ENCODE data around the gene CIDEC.
"Not testable (repeated sequence)": the region's sequence is repeated elsewhere in the genome, so short reads cannot be mapped to it uniquely, and the experiment has no call there.

CIDEC gene

DNA sequence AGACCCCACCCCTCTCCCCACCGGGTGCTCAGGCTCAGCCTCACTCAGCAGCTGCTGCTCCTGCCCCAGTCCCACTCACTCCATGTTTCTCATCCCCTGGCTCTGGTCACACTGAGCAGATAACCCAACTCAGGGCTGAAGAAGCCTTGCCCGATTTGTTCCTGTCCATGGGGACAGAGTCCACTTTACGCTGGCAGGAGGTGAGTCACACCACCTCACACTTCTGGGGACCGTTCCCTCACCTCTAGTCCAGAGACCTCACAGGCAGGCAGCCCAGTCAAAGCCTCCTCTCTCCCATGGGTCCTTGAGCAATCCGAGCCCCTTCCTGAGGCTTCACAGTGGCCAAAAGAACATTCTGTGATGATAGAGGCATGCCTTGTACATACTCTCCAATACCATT lies 1.4 kb downstream of the CIDEC start:
- no peak for DNase-seq (ENCODE audit: low read depth in 2 of 3, low spot score in 2 of 3)

DNA sequence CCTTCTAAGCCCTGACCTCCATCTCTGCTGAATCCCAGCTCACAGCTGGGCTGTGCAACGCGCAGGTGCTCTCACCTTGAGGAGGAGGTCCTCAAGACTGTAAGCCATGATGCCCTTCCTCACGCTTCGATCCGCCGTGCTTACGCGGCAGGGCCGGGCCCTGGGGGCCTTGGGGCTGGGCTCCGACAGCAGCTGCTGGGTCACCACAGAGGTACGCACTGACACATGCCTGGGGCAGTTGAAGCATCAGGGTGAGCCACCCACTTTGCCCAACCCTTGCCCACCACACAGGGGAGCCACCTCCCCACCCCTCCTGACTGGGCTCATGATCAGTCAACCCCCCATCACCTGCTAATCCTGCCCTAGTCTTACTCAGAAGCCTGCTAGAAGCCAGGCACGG lies 3.1 kb downstream of the CIDEC start:
- no peak for DNase-seq (ENCODE audit: low read depth in 2 of 3, low spot score in 2 of 3)

DNA sequence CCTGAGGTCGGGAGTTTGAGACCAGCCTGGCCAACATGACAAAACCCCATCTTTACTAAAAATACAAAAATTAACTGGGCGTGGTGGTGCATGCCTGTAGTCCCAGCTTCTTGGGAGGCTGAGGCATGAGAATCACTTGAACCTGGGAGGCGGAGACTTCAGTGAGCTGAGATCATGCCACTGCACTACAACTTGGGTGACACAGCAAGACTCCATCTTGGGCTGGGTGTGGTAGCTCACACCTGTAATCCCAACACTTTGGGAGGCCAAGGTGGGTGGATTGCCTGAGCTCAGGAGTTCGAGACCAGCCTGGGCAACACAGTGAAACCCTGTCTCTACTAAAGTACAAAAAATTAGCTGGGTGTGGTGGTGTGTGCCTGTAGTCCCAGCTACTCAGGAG lies 3.8 kb downstream of the CIDEC start:
- DNase-seq (ENCODE audit: low read depth in 2 of 3, low spot score in 2 of 3), result not testable (repeated sequence)

DNA sequence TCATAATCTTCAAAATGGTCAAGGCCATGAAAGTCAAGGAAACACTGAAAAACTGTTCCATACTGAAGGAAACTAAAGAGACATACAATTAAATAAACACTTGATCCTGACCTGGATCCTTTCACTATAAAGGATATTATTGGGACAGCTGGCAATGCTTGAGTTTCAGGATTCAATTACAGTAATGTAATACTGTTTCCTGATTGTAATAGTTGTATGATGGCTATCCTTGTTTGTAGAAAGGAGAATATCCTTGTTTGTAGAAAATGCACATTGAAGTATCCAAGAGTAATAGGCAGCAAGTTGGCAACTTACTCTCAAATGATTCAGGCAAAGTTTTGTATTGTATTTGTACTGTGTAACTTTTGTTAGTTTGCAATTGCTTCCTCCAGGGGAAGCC lies 4.6 kb downstream of the CIDEC start:
- no peak for DNase-seq (ENCODE audit: low read depth in 2 of 3, low spot score in 2 of 3)

DNA sequence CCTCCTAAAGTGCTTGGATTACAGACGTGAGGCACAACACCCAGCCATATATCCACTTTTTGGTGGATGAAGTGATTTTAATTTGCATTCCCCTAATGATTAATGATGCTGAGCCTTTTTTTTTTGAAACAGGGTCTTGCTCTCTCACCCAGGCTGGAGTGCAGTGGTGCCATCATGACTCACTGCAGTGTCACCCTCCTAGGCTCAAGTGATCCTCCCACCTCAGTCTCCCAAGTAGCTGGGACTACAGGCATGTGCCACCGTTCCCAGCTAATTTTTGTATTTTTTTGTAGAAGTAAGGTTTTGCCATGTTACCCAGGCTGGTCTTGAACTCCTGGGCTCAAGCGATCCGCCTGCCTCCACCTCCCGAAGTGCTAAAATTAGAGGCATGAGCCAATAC lies 8.0 kb downstream of the CIDEC start:
- DNase-seq (ENCODE audit: low read depth in 2 of 3, low spot score in 2 of 3), result not testable (repeated sequence)

DNA sequence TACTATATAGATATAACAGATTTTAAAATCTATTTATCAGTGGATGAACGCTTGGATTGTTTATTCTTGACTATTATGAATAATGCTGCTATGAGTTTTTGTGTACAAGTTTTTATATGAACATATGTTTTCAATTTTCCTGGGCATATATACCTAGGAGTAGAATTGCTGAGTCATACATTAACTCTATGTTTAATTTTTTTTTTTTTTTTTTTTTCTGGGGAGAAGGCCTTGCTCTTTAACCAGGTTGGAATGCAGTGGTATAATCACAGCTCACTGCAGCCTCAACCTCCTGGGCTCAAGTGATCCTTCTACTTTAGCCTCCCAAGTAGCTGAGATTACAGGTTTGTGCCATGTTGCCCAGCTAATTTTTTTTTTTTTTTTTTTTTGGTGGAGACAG lies 9.1 kb downstream of the CIDEC start:
- DNase-seq (ENCODE audit: low read depth in 2 of 3, low spot score in 2 of 3), result no peak

DNA sequence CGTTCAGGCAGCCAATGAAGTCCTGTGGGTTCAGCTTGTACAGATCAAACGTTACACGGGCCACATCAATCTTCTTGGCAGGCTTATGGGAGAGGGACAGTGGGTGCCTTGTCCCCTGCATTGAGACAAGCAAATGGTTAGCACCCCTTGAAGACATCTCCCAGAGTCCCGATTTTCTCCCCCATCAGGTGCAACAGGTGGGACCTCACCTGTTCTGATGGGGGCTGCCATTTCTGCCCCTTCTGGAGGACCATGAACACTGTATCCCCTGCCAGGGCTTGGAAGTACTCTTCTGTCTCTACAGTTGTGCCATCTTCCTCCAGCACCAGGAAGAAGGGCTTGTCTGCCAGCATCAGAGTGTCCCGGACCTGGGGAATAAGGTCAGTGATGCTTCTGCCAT lies 10.1 kb downstream of the CIDEC start:
- DNase-seq (ENCODE audit: low read depth in 2 of 3, low spot score in 2 of 3), result no peak

DNA sequence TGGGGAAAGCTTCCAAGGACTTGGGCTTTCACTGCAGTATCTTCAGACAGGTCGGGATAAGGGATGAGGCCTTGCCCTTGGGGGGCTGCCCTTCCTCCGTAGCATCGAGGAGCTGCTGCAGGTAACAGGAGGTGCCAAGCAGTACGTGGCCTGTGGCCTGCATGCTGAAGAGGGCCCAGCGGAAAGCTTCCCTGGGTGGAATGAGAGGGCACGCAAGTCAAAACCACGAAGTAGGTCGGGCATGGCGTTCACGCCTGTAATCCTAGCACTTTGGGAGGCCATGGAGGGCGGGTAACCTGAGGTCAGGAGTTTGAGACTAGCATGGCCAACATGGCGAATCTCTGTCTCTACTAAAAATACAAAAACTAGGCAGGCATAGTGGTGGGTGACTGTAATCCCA lies 12.9 kb downstream of the CIDEC start:
- no peak for DNase-seq (ENCODE audit: low read depth in 2 of 3, low spot score in 2 of 3)

DNA sequence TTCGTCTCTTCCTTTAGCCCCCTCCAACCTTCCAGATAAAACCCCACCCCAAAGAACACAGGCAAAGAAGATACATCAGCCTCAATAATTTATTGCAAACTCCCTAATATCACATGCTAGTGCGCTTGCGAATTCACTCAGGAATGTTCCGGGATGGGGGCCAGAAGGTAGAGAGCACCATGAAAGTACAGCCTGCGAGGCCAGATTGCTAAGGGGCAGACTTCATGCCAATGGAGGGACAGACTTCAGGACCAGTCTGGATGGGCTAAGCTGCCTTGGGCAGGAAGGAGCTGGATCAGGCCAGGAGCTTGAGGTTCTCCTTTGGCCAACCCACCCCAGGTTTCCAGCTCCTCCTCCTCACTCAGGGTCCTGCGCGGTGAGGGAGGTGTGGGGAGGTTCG lies 13.4 kb downstream of the CIDEC start:
- no peak for DNase-seq (ENCODE audit: low read depth in 2 of 3, low spot score in 2 of 3)

DNA sequence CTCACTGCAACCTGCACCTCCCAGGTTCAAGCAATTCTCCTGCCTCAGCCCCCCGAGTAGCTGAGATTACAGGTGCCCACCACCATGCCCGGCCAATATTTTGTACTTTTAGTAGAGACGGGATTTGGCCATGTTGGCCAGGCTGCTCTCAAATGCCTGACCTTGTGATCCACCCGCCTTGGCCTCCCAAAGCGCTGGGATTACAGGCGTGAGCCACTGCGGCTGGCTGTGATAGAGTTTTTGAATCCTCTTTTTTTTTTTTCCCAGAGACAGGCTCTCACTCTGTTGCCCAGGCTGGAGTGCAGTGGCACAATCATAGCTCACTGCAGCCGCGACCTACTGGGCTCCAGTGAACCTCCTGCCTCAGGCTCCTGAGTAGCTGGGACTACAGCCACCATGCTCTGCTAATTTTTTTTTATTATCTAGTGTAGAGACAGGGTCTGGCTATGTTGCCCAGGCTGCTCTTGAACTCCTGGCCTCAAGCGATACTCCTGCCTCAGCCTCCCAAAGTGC lies 14.9 kb downstream of the CIDEC start:
- DNase-seq (ENCODE audit: low read depth in 2 of 3, low spot score in 2 of 3), result not testable (repeated sequence)

DNA sequence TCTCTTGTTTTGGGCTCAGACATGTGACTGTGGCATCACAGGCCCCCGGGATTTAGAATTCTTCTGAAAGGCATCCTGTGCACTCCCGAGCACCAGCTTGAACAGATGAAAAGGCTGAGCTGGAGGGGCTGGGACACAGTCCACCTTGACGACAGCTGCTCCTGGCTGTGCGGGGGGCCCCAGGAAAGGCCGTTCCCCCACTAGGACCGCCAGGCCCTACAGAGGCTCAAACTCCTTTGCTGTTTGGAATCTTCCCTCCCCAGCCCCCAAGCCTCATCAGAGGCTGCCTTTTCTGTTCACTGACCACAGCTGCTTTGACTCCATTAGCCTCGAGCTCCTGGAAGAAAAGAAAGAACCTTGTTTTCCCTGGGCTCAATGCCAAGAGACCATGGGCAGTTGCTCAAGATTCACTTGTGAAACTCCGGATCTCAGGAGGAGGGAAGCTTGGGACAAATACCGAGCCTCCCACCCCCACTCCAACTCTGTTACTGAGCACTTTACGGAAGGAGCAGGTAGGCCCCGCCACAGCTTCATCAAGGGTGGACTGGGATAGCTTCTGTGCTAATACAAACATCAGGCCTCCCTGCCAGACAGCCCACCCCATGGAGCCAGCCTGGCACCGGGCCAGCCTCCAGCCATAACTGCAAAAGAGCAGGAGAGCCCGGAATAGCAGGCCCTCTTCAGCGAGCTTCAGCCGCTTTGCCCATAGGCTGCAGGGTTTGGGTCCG lies 15.7 kb downstream of the CIDEC start:
- no peak for DNase-seq (ENCODE audit: low read depth in 2 of 3, low spot score in 2 of 3)

DNA sequence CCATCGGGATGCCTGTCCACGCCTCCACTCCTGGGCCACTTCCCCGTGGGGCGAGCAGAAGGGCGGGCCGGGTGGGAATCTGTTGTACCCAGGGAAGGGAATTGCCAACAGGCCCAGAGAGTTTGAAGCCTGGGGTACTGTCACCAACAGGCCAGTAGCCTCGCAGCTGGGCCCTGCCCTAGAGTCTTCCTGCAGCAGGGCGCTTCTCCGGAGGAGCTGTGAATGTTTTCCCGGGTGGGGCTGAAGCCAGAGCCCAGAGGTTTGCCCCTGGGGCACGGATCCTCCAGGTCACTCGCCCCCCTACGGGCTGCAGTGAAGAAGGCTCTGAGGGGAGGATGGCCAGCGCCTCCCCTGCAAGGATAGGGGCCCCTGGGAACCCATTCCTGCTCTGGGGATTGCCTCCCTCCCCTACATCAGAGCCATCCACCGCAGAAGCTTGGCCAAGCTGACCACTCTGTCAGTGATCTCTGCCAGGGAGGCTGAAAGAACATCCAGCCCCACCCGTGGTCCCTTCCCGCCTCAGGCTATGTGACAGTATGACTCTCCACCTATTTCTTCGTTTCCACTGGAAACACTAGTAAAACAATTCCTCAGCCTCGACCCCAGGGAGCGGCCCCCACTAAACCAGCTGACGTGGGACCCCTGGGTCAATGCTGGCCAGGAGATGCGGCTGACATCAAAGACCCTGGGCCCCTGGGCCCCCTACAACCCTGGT lies 16.8 kb downstream of the CIDEC start:
- no peak for DNase-seq (ENCODE audit: low read depth in 2 of 3, low spot score in 2 of 3)

DNA sequence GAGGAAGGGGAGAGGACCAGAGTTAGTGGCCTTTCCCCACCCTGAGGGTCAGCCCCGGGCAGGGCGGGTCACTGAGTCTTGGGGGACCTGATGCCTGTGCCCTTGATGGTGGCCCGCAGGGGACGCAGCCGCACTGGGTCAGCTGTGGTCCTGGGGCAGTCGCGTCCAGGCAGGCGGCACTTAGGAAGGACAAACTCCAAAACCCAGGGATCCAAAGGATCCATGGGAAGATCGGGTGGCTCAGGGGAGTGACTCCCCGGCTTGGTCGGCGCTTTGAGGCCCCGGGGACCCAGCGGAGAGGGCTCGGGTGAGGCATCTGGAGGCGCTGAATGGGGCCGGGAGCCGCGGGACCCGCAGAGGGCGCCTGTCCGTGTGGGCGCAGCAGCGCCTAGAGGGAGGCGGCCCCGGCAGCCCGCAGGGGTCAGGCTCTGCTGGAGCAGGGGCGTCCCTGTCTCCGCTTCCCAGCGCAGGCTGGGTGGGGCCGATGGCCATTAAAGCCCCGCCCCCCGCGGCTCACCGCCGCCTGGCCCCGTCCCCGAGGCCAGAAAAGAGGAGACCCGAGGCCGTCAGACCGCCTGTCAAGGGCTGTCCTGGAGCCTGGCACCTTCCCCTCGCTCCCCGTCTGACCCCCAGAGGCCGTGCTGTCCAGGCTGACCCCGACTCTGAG lies 17.5 kb downstream of the CIDEC start:
- no peak for DNase-seq (ENCODE audit: low read depth in 2 of 3, low spot score in 2 of 3)

DNA sequence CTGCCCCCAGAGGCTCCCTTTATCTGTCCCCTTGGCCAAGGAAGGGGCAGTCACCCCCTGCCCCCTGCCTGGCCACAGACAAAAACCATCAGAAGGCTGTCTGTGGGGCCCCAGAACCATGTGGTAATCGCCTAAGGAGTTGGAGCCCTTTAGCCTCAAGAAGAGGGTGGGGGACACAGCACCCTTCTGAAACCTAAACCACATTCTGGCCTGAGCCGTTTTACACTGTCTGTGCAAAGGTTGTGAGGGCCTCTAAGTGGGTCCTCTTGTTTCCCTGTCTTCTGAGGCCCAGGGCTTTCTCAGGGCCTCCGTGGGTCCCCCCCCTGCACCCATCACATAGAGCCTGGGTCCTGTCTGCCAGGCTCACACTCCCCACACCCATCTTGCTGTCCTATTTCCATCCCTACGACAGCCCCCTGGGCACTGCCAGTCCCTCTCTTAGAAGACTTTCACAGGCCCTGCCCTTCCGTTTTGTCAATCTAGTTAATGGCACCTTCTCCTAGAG lies 18.4 kb downstream of the CIDEC start:
- no peak for DNase-seq (ENCODE audit: low read depth in 2 of 3, low spot score in 2 of 3)

DNA sequence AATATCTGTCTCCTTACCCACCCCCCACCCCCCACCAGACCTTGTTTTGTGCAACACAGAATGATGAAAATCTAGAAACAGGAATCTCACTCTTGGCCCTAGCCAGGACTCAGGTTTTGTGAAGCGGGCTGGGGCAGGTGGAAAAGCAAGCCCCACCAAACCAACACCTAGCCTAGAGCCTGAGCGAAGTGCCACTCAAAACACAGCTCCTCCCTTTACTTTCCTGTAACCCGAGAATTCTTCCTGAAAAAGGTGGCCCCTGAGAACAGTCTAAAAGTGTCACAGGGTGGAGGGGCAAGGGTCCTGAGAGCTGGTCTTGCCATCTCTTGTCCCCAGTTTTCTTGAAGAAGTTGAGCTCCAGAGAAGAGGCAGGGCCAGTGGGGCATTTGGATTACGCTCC lies 18.9 kb downstream of the CIDEC start:
- no peak for DNase-seq (ENCODE audit: low read depth in 2 of 3, low spot score in 2 of 3)

DNA sequence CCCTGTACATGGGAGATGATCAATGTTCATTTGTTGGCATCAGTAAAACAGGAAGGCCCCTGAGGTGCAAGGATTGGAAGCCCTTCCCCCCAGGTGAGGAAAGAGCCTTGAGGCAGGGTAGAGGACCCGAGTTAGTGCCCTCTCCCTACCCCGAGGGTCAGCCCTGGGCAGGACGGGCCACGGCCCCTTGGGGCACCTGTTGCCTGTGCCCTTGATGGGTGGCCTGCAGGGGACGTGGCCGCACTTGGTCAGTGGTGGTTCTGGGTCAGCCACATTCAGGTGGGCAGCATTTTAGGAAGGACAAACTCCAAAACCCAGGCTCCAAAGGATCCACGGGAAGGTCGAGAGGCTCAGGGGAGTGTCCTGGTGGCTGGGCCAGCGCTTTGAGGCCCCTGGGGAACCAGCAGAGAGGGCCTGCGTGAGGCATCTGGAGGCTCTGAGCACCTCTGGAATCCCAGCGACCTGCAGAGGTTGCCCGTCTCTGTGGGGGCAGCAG lies 20.5 kb downstream of the CIDEC start:
- no peak for DNase-seq (ENCODE audit: low read depth in 2 of 3, low spot score in 2 of 3)

DNA sequence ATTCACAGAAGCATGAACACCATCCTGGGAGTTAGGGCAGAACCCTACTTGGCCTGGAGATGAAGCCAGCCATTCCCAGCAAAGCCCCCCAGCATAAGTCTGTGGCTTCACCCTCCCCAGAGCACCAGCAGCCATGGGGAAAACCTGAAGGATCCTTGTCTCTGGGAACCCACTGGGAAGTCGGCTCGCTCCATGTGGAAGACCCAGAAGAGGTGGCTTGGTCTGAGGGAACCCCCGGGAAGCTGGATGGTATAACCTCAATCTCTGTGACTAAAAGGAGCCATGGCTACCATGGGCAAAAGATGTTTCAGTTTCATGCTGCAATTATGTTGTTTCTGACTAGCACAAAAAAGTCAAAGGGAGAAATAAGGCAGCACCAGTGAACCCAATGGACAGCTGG lies 24.5 kb downstream of the CIDEC start:
- DNase-seq (ENCODE audit: low read depth in 2 of 3, low spot score in 2 of 3), result no peak

DNA sequence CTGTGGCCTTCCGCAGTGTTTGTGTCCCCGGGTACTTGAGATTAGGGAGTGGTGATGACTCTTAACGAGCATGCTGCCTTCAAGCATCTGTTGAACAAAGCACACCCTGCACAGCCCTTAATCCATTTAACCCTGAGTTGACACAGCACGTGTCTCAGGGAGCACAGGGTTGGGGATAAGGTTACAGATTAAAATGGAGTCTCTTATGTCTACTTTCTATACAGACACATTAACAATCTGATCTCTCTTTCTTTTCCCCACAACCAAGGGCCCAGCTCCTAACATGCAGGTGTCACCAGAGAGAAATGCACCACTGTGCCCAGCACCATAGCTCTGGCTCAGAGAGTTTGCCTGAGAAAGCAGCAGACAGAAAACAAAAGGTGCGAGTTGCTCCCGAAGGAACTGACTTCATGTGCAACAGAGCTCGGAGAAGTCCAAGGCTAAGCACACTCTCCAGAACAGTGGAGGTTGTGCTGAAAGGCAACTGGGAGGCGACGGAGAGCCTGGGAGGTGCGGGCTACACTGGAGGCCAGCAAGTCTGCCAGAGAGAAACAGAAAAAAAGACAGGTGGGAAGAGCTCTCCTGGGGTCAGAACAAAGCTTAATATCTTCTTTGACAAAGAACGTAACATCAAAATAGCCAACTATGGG lies 25.6 kb downstream of the CIDEC start:
- not testable (repeated sequence) for DNase-seq (ENCODE audit: low read depth in 2 of 3, low spot score in 2 of 3)

DNA sequence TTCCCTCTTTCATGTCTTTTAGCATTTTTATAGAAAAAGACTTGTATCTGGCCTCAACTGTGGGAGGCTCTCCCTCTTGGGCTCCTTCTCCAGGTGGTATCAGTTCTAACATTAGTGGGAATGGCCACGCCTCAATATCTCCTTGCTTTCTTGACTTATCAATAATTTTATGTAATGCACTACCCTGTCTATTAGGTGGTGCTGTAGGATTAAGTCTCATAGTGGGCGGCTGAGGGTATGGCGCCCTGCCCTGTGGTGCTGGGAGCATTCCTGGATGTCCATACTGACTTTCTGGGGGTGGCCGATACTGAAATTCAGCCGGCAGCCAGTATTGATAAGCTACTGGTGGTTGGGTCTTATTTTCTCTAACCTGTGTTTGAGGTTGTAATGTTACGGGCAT lies 27.5 kb downstream of the CIDEC start:
- no peak for DNase-seq (ENCODE audit: low read depth in 2 of 3, low spot score in 2 of 3)

DNA sequence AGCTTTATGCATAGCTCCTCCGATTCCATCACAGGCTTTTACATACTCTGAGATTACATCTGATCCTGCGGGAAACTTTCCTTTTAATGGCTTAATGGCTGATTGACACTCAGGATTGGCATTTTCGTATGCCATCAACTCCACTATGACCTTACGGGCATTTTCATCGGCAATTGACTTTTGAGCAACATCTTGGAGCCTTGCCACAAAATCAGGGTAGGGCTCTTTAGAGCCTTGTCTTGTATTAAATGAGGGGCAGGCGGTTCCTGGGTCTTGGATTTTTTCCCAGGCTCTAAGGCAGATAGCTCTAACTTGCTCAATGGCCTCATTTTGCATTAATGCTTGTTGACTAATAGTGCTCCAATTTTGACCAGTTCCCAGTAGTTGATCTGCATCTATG lies 28.1 kb downstream of the CIDEC start:
- not testable (repeated sequence) for DNase-seq (ENCODE audit: low read depth in 2 of 3, low spot score in 2 of 3)

DNA sequence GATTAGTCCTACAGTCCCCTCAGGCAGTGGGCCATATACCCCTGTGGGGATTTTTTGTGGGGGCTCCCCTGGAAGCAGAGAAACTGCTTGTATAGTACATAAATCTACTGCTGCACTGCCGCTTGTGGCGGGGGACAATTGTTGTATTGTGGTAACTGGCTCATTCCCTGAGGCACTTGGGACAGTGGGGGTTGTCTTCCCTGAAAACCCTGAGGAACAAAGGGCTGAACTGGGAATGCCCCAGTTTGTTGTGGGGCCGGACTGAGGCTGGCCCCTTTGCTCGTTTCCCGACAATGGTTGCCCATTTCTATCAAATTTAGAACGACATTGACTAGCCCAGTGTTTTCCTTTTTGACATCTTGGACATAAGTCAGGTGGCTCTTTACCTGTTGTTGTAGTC lies 28.7 kb downstream of the CIDEC start:
- DNase-seq (ENCODE audit: low read depth in 2 of 3, low spot score in 2 of 3), result not testable (repeated sequence)
